GM19239 (cell line): ENCODE data around the gene MUL1.

Source experiments
- DNase-seq: peaks from one replicate; pipeline ENCODE4 v3.0.0; 2011; ENCODE audit warnings: low spot score; ENCODE audit not compliant: insufficient read length
- FAIRE-seq: peaks from 2 replicates; lab custom pipeline; 2011; peaks lifted over from hg19 to GRCh38; lab: Jason Lieb, UNC

The MUL1 gene

DNA sequence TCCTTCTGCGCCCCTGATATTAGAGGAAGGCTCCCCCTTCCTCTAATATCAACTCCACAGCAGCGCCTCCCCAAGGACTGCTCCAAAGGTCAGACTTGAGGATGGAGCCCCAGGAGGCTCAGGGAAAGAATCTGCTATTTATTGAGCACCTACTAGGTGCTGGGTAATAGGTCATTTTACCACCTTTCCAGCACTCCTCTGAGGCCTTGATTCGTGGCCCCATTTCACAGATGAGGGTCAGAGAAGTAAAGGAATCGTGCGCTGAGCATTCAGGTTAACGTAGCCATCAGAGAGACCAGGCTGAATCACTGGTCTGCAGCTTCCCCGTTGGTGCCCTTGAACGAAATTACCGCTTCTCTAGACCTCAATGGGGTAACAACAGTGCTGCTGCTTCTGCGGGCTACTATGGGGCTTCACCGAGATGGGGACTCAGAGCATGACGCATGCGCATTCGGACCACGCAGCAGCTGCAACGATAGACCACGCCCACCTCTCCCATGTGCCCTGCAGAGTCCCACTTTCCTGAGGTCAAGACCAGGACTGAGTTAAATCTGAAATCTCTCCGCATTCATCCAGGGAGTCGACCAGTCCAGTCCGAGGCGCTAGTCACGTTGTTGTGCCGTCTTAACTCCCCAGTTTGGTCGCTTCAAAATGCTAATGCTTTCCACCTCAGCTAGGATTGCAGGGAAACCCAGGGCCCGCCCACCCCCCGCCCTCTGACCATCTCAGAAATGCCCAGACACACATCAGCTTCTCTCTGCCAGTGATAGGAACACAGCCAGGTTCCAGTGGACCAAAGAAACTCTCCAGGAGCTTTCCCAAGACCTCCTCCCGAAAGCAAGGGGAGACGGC is 34.9 kb downstream of the MUL1 start:
- DNase-seq, result peak; percentile 44
- FAIRE-seq, result no peak

- DNase-seq (no peak), FAIRE-seq (no peak)
These were observed 35.8 kb downstream of the MUL1 start for GRCh38 chr1:20472121-20472520.

DNA sequence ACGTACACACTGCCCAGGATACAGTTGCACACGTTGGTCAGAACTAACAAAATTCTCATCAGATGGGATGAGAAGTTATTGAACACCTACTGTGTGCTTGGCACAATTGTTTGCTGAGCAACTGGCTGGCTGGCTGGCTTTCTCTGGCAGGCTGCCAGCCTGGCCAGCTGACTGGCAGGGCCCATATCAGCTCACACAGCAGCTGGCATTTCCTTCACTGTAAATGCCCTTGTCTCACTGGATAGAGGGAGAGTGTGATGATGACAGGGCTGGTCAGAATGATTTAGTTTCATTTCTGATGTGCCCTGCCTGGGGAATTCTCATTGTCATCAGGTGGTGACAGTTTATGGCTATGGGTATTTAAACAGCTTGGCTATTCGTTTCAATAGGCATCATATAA is 37.8 kb downstream of the MUL1 start:
- no peak for FAIRE-seq
- DNase-seq, result no peak

GRCh38 chr1:20469406-20470076 is 38.4 kb downstream of the MUL1 start:
- FAIRE-seq (no peak), DNase-seq (no peak)

DNA sequence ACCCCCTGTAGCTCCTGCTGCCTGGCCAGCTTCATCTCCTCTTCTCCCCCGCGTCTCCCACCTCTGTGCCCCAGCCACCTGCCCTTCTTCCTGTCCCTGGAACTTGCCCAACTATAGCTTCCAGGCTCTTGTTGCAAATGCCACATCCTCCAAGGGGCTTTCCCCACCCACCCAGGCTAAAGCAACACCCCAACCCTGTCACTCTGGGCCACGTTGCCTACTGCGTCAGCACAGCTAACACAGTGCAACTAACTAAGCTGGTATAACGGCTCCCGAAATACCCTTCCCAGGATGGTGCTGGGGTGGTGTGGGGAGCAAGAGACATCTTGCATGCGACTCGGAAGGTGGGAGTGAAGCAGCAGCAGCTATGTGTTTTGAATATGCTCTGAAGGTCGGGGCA is 41.7 kb downstream of the MUL1 start:
- DNase-seq (no peak), FAIRE-seq (no peak)

- DNase-seq (no peak), FAIRE-seq (no peak)
These were observed 42.8 kb downstream of the MUL1 start for GRCh38 chr1:20465187-20465586.

DNA sequence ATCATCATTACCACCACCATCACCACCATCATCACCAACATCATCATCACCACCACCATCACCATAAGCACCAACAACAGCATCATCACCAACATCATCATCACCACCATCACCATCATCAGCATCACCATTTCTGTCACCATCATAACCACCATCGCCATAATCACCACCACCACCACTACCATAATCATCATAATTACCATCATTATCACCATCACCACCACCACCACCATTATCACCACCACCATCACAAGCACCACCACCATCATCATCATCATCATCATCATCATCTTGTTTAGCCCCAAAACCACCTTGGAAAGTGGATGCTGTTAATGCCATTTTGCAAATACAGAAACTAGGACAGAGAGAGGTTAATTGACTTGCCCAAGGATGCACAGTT is 44.4 kb downstream of the MUL1 start:
- FAIRE-seq, result no peak
- DNase-seq, result no peak

DNA sequence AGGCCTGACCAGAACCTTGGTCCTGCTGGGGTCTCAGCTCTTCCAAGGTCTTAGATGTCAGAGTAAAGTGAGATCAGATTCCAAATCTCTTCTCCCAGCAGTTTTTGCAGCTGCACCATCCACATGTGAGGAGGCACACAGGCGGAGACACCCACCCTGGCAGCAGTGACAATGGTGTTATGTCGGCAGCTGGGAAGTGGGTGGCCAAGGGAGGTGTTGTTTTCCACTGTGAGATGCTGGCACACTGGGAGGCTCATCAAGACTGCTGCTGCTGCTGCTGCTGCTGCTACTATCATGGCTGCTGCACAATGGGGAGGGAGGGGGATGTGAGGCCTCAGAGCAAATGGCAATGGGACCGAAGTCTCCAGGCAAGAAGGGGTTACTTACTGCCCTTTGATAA is 45.6 kb downstream of the MUL1 start:
- FAIRE-seq, result no peak

DNA sequence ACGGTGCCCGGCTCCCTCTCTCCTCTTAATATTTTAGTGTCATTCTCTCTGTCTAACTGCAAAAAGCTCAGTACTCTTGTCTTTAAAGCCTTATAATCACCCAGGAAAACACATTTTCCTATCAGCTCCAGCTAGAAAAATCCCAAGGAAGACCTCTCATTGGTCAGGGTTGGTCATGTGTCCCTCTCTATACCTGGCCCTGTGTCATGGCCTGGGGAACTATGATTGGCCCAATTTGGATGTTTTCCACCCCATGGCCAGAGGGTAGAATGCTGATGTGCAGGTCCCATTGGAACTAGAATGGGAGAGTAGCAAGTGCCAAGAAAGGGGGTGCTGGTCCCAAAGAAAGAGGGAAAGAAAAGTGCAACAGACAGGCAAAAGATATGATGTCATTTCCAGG is 49.2 kb downstream of the MUL1 start:
- no peak for DNase-seq
- FAIRE-seq, result no peak

More for the DNA sequence above, 45.6 kb downstream of the MUL1 start:
- no peak for DNase-seq

DNA sequence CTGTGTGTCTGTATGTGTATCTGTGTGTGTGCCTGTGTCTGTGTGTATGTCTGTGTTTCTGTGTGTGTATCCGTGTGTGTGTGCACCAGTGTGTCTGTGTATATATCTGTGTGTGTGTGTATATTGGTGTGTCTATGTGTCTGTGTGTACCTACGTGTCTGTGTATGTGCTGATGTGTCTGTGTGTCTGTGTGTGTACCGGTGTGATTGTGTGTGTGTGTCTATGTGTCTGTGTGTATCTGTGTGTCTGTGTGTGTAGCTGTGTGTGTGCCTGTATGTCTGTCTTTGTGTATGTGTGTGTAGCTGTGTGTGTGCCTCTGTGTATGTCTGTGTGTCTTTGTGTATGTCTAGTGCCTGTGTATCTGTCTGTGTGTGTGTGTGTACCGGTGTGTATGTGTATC is 53.9 kb downstream of the MUL1 start:
- no peak for FAIRE-seq
- no peak for DNase-seq

GRCh38 chr1:20449735-20450311 is 58.1 kb downstream of the MUL1 start:
- DNase-seq, result no peak
- FAIRE-seq, result no peak
